Measurements from ENCODE around the gene PRDM5. TPM values are rescaled to one million over a fixed set of nuclear protein-coding genes. Genes with fewer than 3 reads are reported as not detected.

The PRDM5 gene
- total and polyA plus RNA-seq, 2 donors (not counting 3 experiments of a cell fraction or from before 2014, with no cell fraction given), result 2.2 to 8.1 TPM

GRCh38 chr4:120824946-120825345 is 97.6 kb downstream of the PRDM5 start:
- no peaks in the 10 kb centered on the region for H3K79me2 ChIP-seq (ENCODE audit: control insufficient read depth, insufficient read depth, low read length)
- dilution Hi-C loops (cut with MboI; ENCODE audit: extremely low pct_ligation_motif_present, low sequenced_read_pairs) (no loop called here), intact Hi-C loops (cut with micrococcal nuclease) (no loop called here)
- H3K9ac ChIP-seq (replicated peaks; ENCODE audit: extremely low read depth, insufficient read depth, low read length), result no peak overlapping the region
- ChIA-PET CTCF (no interaction called here), POLR2A (no interaction called here)
- no peak overlapping the region for H3K4me3 ChIP-seq (replicated peaks in 1 of 3; ENCODE audit: insufficient read depth in 1 of 3, low read depth in 1 of 3, low read length in 3 of 3)
- no peaks in the 10 kb centered on the region for H3K9me1 ChIP-seq (replicated peaks; ENCODE audit: control insufficient read depth, extremely low read depth, insufficient read depth, low read length)
- H3K4me1 ChIP-seq (ENCODE audit: control insufficient read depth, extremely low read depth, insufficient read depth, low read length), result no peaks in the 10 kb centered on the region
- TF ChIP-seq POLR2A (IDR thresholded peaks at IDR 0.05; ENCODE audit: low read depth, low read length) (no peak), POLR2AphosphoS5 (IDR thresholded peaks at IDR 0.05; ENCODE audit: insufficient read depth, low read depth, low read length) (no peak), CTCF (IDR thresholded peaks at IDR 0.05; ENCODE audit: extremely low read depth in 1 of 2, insufficient read depth in 1 of 2, low read depth in 1 of 2, low read length in 2 of 2) (no peak), GATA2 (IDR thresholded peaks at IDR 0.05; ENCODE audit: insufficient read depth, insufficient read length, low read depth, low read length) (no peak), FOS (IDR thresholded peaks at IDR 0.05; ENCODE audit: borderline replicate concordance, insufficient read depth, low read length) (no peak), MAX (IDR thresholded peaks at IDR 0.05; ENCODE audit: insufficient read depth, insufficient read length) (no peak)
- FAIRE-seq, result no peak
- DNase-seq (ENCODE audit: low read depth, low spot score), result no peak
- H2AFZ ChIP-seq (ENCODE audit: low read depth, low read length), result no peak overlapping the region
- no peak overlapping the region for H3K27ac ChIP-seq (ENCODE audit: insufficient read depth, low read depth, low read length)
- no peaks in the 10 kb centered on the region for H3K27me3 ChIP-seq (ENCODE audit: control insufficient read depth in 2 of 2, insufficient read depth in 2 of 2, low read length in 2 of 2)
- no peaks in the 10 kb centered on the region for H3K9me3 ChIP-seq (replicated peaks; ENCODE audit: control insufficient read depth, insufficient read depth, low read length)
- no peaks in the 10 kb centered on the region for H3K36me3 ChIP-seq (ENCODE audit: control insufficient read depth in 2 of 2, extremely low read depth in 1 of 2, insufficient read depth in 2 of 2, low read length in 2 of 2)
- no peak overlapping the region for H3K4me2 ChIP-seq (ENCODE audit: insufficient read depth, low read length)
- no peaks in the 10 kb centered on the region for H4K20me1 ChIP-seq (replicated peaks; ENCODE audit: control insufficient read depth, extremely low read depth, insufficient read depth, low read length)
- BruUV-seq (replicated peaks), result no TSS peak

- no peak overlapping the region for H3K4me3 ChIP-seq (replicated peaks in 1 of 3; ENCODE audit: insufficient read depth in 1 of 3, low read depth in 1 of 3, low read length in 3 of 3)
- no peaks in the 10 kb centered on the region for H3K9me1 ChIP-seq (replicated peaks; ENCODE audit: control insufficient read depth, extremely low read depth, insufficient read depth, low read length)
- H3K4me1 ChIP-seq (ENCODE audit: control insufficient read depth, extremely low read depth, insufficient read depth, low read length), result no peaks in the 10 kb centered on the region
- no peak overlapping the region for H3K27ac ChIP-seq (ENCODE audit: insufficient read depth, low read depth, low read length)
- no peaks in the 10 kb centered on the region for H3K9me3 ChIP-seq (replicated peaks; ENCODE audit: control insufficient read depth, insufficient read depth, low read length)
- H3K4me2 ChIP-seq (ENCODE audit: insufficient read depth, low read length), result no peak overlapping the region
- FAIRE-seq, result no peak
- no peak for DNase-seq (ENCODE audit: low read depth, low spot score)
- H3K9ac ChIP-seq (replicated peaks; ENCODE audit: extremely low read depth, insufficient read depth, low read length), result no peak overlapping the region
- H2AFZ ChIP-seq (ENCODE audit: low read depth, low read length), result no peak overlapping the region
- CTCF ChIA-PET, result no interaction called here
- no peaks in the 10 kb centered on the region for H4K20me1 ChIP-seq (replicated peaks; ENCODE audit: control insufficient read depth, extremely low read depth, insufficient read depth, low read length)
- BruUV-seq (replicated peaks), result no TSS peak
- POLR2A ChIA-PET, result no interaction called here
- dilution Hi-C loops (cut with MboI; ENCODE audit: extremely low pct_ligation_motif_present, low sequenced_read_pairs) (no loop called here), intact Hi-C loops (cut with micrococcal nuclease) (no loop called here)
- TF ChIP-seq MAX (IDR thresholded peaks at IDR 0.05; ENCODE audit: insufficient read depth, insufficient read length), result no peak
- no peak for TF ChIP-seq POLR2AphosphoS5 (IDR thresholded peaks at IDR 0.05; ENCODE audit: insufficient read depth, low read depth, low read length)
- no peak for TF ChIP-seq MYC (IDR thresholded peaks at IDR 0.05; ENCODE audit: low read depth, low read length)
- TF ChIP-seq EZH2 (IDR thresholded peaks at IDR 0.05; ENCODE audit: borderline replicate concordance, low read depth, low read length, severe bottlenecking), result no peak
- no peak for TF ChIP-seq GATA2 (IDR thresholded peaks at IDR 0.05; ENCODE audit: insufficient read depth, insufficient read length, low read depth, low read length)
- TF ChIP-seq CTCF (IDR thresholded peaks at IDR 0.05; ENCODE audit: extremely low read depth in 1 of 2, insufficient read depth in 1 of 2, low read depth in 1 of 2, low read length in 2 of 2), result no peak
- H3K36me3 ChIP-seq (ENCODE audit: control insufficient read depth in 2 of 2, extremely low read depth in 1 of 2, insufficient read depth in 2 of 2, low read length in 2 of 2), result no peaks in the 10 kb centered on the region
- no peaks in the 10 kb centered on the region for H3K27me3 ChIP-seq (ENCODE audit: control insufficient read depth in 2 of 2, insufficient read depth in 2 of 2, low read length in 2 of 2)
- H3K79me2 ChIP-seq (ENCODE audit: control insufficient read depth, insufficient read depth, low read length), result no peaks in the 10 kb centered on the region
These were observed 100.5 kb downstream of the PRDM5 start for GRCh38 chr4:120821977-120822376.

Measured in endothelial cell of umbilical vein (primary cell).